ENCODE measurements around the gene ACOX3. TPM values are rescaled to one million over a fixed set of nuclear protein-coding genes. Genes with fewer than 3 reads are reported as not detected.
A peak's percentile ranks its signal among the peaks of the same experiment; 100 is the strongest.

Gene ACOX3
- polyA plus RNA-seq, 1 of the 3 experiments (the other 2 are of a cell fraction): 8.4 TPM

- Histone ChIP-seq H3K27ac (ENCODE audit: low read depth in 2 of 2, low read length in 1 of 2) (no peak overlapping the region), H3K4me2 (no peak overlapping the region), H3K9ac (no peak overlapping the region), H3K4me1 (ENCODE audit: control insufficient read depth in 1 of 2, insufficient read depth in 2 of 2, low read depth in 1 of 2, low read length in 1 of 2) (peaks cover 0 to 18% of the 10 kb centered on the region in 2 experiments; a peak in 2 of 4 replicates), H3K9me2 (no peaks in the 10 kb centered on the region), H3K79me2 (ENCODE audit: insufficient read depth) (no peaks in the 10 kb centered on the region), H3F3A (replicated peaks; ENCODE audit: insufficient read depth) (peaks cover 3% of the 10 kb centered on the region), H3K36me3 (replicated peaks in 1 of 2; ENCODE audit: control insufficient read depth in 1 of 2, insufficient read depth in 2 of 2, low read length in 1 of 2) (no peaks in the 10 kb centered on the region), H3K9me3 (peaks cover 4% of the 10 kb centered on the region; the same call in 1 of the 2 replicates), H4K20me1 (ENCODE audit: insufficient read depth) (no peaks in the 10 kb centered on the region), H3K4me3 (ENCODE audit: low read depth in 2 of 2, low read length in 1 of 2) (no peak overlapping the region), H2AFZ (ENCODE audit: low read depth) (no peak overlapping the region), H3K27me3 (ENCODE audit: insufficient read depth) (no peaks in the 10 kb centered on the region)
- CTCF ChIA-PET: no interaction called here
- TF ChIP-seq IRF3 (IDR thresholded peaks at IDR 0.05; ENCODE audit: low read depth, low read length): no peak
- no peak for TF ChIP-seq CTCF (IDR thresholded peaks at IDR 0.05)
- no peak for TF ChIP-seq EZH2phosphoT487 (IDR thresholded peaks at IDR 0.05; ENCODE audit: borderline replicate concordance, low read depth)
- no peak for TF ChIP-seq PBX3 (IDR thresholded peaks at IDR 0.05)
- TF ChIP-seq, protein P1, sequence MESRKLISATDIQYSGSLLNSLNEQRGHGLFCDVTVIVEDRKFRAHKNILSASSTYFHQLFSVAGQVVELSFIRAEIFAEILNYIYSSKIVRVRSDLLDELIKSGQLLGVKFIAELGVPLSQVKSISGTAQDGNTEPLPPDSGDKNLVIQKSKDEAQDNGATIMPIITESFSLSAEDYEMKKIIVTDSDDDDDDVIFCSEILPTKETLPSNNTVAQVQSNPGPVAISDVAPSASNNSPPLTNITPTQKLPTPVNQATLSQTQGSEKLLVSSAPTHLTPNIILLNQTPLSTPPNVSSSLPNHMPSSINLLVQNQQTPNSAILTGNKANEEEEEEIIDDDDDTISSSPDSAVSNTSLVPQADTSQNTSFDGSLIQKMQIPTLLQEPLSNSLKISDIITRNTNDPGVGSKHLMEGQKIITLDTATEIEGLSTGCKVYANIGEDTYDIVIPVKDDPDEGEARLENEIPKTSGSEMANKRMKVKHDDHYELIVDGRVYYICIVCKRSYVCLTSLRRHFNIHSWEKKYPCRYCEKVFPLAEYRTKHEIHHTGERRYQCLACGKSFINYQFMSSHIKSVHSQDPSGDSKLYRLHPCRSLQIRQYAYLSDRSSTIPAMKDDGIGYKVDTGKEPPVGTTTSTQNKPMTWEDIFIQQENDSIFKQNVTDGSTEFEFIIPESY (IDR thresholded peaks at IDR 0.05; ENCODE audit: borderline replicate concordance, low read depth): no peak
- no peak for DNase-seq
- 88% methylated on average over 8 of the region's 8 CpGs for WGBS (ENCODE audit: low lambda C conversion rate)
- POLR2A ChIA-PET: no interaction called here
These were observed 83.7 kb downstream of the ACOX3 start for GRCh38 chr4:8356856-8357255.

DNA sequence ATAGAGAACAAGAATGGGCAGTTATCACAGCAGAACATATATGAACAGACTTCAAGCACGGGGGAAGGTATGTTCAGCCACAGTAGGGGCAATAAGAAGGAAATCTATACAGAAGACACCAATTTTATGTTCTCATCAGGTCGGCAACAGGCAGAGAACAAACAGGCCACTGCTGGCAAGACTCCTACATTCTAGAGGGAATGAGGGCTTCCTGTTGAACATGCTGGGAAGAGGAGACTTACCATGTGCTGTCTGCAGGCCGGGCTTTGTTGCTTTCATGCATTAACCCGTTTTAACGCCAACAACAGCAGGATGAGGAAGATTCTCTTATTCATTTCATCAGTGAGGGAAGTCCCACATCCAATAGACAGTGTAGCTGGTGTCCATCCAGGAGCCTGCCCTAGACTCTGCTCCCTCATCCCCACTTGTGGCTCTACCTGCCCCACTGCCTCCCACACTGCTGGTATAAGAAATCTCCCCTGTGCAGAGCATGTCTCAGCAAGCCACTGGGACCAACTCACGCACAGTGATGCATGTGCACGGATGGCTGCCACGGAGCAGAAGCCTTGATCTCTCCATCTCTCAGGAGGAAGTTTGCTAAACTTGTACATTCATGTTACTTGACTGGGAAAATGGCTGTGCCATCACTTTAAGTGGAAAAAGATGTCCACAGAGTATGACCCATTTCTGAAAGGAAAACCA, 84.5 kb downstream of the ACOX3 start:
- Histone ChIP-seq H3K27me3 (ENCODE audit: insufficient read depth) (no peaks in the 10 kb centered on the region), H3K79me2 (ENCODE audit: insufficient read depth) (no peaks in the 10 kb centered on the region), H3F3A (replicated peaks; ENCODE audit: insufficient read depth) (peaks cover 3% of the 10 kb centered on the region), H3K27ac (ENCODE audit: low read depth in 2 of 2, low read length in 1 of 2) (peak overlapping the region in 1 of 2 experiments; percentile 75; a peak in 1 of 4 replicates), H4K20me1 (ENCODE audit: insufficient read depth) (no peaks in the 10 kb centered on the region), H3K4me1 (ENCODE audit: control insufficient read depth in 1 of 2, insufficient read depth in 2 of 2, low read depth in 1 of 2, low read length in 1 of 2) (peaks cover 0 to 18% of the 10 kb centered on the region in 2 experiments; a peak in 2 of 4 replicates), H3K4me3 (ENCODE audit: low read depth in 2 of 2, low read length in 1 of 2) (no peak overlapping the region), H3K9me2 (no peaks in the 10 kb centered on the region), H3K4me2 (no peak overlapping the region; the same call in 1 of the 2 replicates), H3K36me3 (replicated peaks in 1 of 2; ENCODE audit: control insufficient read depth in 1 of 2, insufficient read depth in 2 of 2, low read length in 1 of 2) (no peaks in the 10 kb centered on the region), H2AFZ (ENCODE audit: low read depth) (no peak overlapping the region), H3K9ac (no peak overlapping the region), H3K9me3 (no peaks in the 10 kb centered on the region)
- ChIA-PET CTCF (no interaction called here), POLR2A (no interaction called here)
- no peak for DNase-seq
- 56% methylated on average over 8 of the region's 8 CpGs for WGBS (ENCODE audit: low lambda C conversion rate)
- TF ChIP-seq MEF2A (IDR thresholded peaks at IDR 0.05; ENCODE audit: borderline replicate concordance, low read depth): no peak
- TF ChIP-seq CHD2 (IDR thresholded peaks at IDR 0.05; ENCODE audit: low read length, partially characterized antibody): no peak
- TF ChIP-seq ELF1 (IDR thresholded peaks at IDR 0.05): no peak
- TF ChIP-seq SIN3A (IDR thresholded peaks at IDR 0.05; ENCODE audit: borderline replicate concordance, low read depth, low read length): no peak
- TF ChIP-seq FOXM1 (IDR thresholded peaks at IDR 0.05; ENCODE audit: low read depth): no peak
- TF ChIP-seq MXI1 (IDR thresholded peaks at IDR 0.05; ENCODE audit: low read depth, low read length): no peak
- TF ChIP-seq FOXJ3 (CRISPR knock-in tag; IDR thresholded peaks at IDR 0.05): no peak
- TF ChIP-seq NFIC (IDR thresholded peaks at IDR 0.05; ENCODE audit: borderline replicate concordance): no peak
- TF ChIP-seq POLR2AphosphoS5 (IDR thresholded peaks at IDR 0.05; ENCODE audit: low read depth, low read length): no peak
- TF ChIP-seq EP300 (IDR thresholded peaks at IDR 0.05; ENCODE audit: borderline replicate concordance in 1 of 2, low read depth in 1 of 2, low read length in 1 of 2): no peak
- TF ChIP-seq, protein P2, sequence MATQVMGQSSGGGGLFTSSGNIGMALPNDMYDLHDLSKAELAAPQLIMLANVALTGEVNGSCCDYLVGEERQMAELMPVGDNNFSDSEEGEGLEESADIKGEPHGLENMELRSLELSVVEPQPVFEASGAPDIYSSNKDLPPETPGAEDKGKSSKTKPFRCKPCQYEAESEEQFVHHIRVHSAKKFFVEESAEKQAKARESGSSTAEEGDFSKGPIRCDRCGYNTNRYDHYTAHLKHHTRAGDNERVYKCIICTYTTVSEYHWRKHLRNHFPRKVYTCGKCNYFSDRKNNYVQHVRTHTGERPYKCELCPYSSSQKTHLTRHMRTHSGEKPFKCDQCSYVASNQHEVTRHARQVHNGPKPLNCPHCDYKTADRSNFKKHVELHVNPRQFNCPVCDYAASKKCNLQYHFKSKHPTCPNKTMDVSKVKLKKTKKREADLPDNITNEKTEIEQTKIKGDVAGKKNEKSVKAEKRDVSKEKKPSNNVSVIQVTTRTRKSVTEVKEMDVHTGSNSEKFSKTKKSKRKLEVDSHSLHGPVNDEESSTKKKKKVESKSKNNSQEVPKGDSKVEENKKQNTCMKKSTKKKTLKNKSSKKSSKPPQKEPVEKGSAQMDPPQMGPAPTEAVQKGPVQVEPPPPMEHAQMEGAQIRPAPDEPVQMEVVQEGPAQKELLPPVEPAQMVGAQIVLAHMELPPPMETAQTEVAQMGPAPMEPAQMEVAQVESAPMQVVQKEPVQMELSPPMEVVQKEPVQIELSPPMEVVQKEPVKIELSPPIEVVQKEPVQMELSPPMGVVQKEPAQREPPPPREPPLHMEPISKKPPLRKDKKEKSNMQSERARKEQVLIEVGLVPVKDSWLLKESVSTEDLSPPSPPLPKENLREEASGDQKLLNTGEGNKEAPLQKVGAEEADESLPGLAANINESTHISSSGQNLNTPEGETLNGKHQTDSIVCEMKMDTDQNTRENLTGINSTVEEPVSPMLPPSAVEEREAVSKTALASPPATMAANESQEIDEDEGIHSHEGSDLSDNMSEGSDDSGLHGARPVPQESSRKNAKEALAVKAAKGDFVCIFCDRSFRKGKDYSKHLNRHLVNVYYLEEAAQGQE (IDR thresholded peaks at IDR 0.05; ENCODE audit: low read depth, low read length): no peak
- TF ChIP-seq YY1 (IDR thresholded peaks at IDR 0.05; ENCODE audit: low read depth): no peak
